HG03342 (cell line): ENCODE results near the gene ROBO1.

Experiments
- ATAC-seq: cut with Tn5 transposase; IDR thresholded peaks from one replicate; pipeline ENCODE4 v1.9.1; 2021; ENCODE audit warnings: mild to moderate bottlenecking, moderate library complexity; ENCODE audit not compliant: unreplicated experiment

ROBO1 gene

GRCh38 chr3:78610462-78611125, 1157.2 kb downstream of the ROBO1 start:
- no peak for ATAC-seq

- no peak for ATAC-seq
These were observed 1161.0 kb downstream of the ROBO1 start for GRCh38 chr3:78606756-78607155.

- no peak for ATAC-seq
These were observed 1162.6 kb downstream of the ROBO1 start for GRCh38 chr3:78605178-78605577.

- no peak for ATAC-seq
These were observed 1163.5 kb downstream of the ROBO1 start for GRCh38 chr3:78604341-78604740.

- ATAC-seq = no peak
These were observed 1166.5 kb downstream of the ROBO1 start for GRCh38 chr3:78601249-78601648.

GRCh38 chr3:78589778-78590177, 1178.0 kb downstream of the ROBO1 start:
- no peak for ATAC-seq

GRCh38 chr3:78588906-78589621, 1178.7 kb downstream of the ROBO1 start:
- ATAC-seq = no peak

- ATAC-seq = no peak
These were observed 1187.1 kb downstream of the ROBO1 start for GRCh38 chr3:78580681-78581080.

GRCh38 chr3:78571486-78571885, 1196.3 kb downstream of the ROBO1 start:
- no peak for ATAC-seq

GRCh38 chr3:78570496-78570895, 1197.3 kb downstream of the ROBO1 start:
- ATAC-seq = no peak

GRCh38 chr3:78569804-78570203, 1198.0 kb downstream of the ROBO1 start:
- no peak for ATAC-seq

GRCh38 chr3:78565712-78566111, 1202.1 kb downstream of the ROBO1 start:
- ATAC-seq = no peak

GRCh38 chr3:78562328-78562727, 1205.5 kb downstream of the ROBO1 start:
- no peak for ATAC-seq
